ENCODE measurements around the gene CLDN5.

GRCh38 chr22:19526076-19526701, 2.0 kb upstream of the CLDN5 start:
- TF ChIP-seq CTCF (IDR thresholded peaks at IDR 0.05; ENCODE audit: low read length) (no peak), EZH2 (optimal IDR thresholded peaks at IDR 0.05; ENCODE audit: low read depth, low read length) (no peak)
